Measurements from ENCODE around the gene MAP4K3.

MAP4K3 gene

DNA sequence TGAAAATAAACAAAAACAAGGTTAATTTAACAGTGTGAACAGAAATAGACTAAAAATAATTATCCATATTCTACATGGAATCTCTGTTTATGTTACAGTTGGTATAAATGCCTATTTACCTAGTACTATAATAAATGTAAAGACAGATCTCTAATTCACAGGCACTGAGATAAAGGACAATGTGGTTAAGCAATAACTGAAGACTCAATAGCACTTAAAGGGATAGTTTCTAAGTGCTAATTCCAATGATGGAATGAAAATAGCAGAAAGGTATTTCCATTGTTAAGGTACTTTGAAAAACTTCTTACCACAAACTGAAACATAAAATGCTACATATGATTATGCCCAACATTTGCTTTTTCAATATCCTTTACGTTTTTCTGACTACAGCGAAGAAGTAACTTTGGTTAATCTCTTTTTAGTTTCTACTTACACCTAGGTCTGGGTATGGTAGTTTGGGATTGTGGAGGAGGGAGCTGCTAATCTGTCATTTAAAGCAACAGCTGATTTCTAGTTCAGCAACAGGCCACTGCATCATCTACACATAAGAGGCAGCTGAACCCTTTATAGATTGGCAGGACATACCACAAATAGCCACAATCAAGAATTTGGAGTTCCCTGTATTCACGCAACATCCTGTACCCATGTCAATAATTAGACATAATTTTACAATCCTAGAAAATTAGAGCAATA lies 27.2 kb downstream of the MAP4K3 start:
- no peak overlapping the region for H2BK15ac ChIP-seq (replicated peaks; ENCODE audit: low read depth)
- no peak overlapping the region for H3K56ac ChIP-seq (ENCODE audit: low read length)
- no peak overlapping the region for H3K9ac ChIP-seq (ENCODE audit: low read length)
- DNase-seq = no peak
- peaks cover 20% of the 10 kb centered on the region for H3K4me1 ChIP-seq (ENCODE audit: control insufficient read depth, low read depth, low read length)
- no peak overlapping the region for H3K4me2 ChIP-seq (ENCODE audit: low read length)
- H4K5ac ChIP-seq (ENCODE audit: low read length) = no peak overlapping the region
- no peak overlapping the region for H4K8ac ChIP-seq (ENCODE audit: low read depth, low read length)
- no peak overlapping the region for H3K23ac ChIP-seq (ENCODE audit: low read length)
- no peaks in the 10 kb centered on the region for H3K36me3 ChIP-seq (ENCODE audit: control insufficient read depth, insufficient read depth, low read length)
- H3K4ac ChIP-seq (ENCODE audit: low read depth, low read length) = no peak overlapping the region
- H2BK5ac ChIP-seq (ENCODE audit: low read length) = no peak overlapping the region
- H3K27ac ChIP-seq (ENCODE audit: low read depth, low read length) = peak overlapping the region; percentile 45
- peaks cover 16% of the 10 kb centered on the region for H3K79me1 ChIP-seq (ENCODE audit: low read length)
- no peak overlapping the region for H3K18ac ChIP-seq (ENCODE audit: low read length)
- H3K4me3 ChIP-seq (ENCODE audit: low read length) = no peak overlapping the region
- H2BK120ac ChIP-seq (ENCODE audit: low read depth, low read length) = no peak overlapping the region
- WGBS (ENCODE audit: extremely low coverage, insufficient coverage, low lambda C conversion rate) = no CpG with 5 or more reads among the region's 3 CpGs
- no peaks in the 10 kb centered on the region for H3K27me3 ChIP-seq (ENCODE audit: insufficient read depth, low read length, poor library complexity)
- H2AK5ac ChIP-seq (ENCODE audit: low read length) = no peak overlapping the region
- peaks cover 62% of the 10 kb centered on the region for H3K79me2 ChIP-seq (ENCODE audit: control insufficient read depth, insufficient read depth, low read length)

DNA sequence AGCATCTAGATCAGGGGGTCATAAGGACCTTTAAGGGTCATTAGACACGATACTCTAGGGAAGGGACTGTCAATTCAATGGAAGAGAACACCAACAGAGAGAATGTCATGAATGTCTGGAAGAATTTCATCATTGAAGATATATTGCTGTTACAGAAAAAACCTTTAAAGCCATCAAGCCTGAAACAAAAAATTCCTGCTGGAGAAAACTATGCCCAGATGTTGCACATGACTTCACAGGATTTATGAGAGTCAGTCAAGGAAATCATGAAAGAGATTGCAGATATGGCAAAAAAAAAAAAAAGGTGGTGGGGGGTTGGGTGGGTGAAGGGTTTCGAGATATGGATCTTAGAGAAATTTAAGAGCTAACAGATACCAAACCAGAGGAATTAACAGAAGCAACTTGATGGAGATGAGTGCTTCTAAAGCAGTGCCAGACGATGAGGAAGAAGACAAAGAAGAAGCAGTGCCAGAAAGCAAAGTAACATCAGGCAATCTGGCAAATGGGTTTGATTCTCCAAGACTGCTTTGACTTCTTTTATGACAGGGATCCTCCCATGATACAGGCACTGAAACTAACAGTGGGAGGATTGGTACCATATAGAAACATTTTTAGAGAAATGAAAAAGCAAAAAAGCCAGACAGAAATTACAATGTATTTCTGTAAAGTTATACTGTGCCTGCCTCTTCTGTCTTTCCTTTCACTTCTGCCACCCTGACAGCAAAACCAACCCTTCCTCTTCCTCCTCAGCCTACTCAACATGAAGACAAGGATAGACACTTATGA lies 28.5 kb downstream of the MAP4K3 start:
- no peaks in the 10 kb centered on the region for H3K27me3 ChIP-seq (ENCODE audit: insufficient read depth, low read length, poor library complexity)
- no peak overlapping the region for H4K5ac ChIP-seq (ENCODE audit: low read length)
- H2BK120ac ChIP-seq (ENCODE audit: low read depth, low read length) = no peak overlapping the region
- H3K27ac ChIP-seq (ENCODE audit: low read depth, low read length) = peak overlapping the region; percentile 52
- H2BK15ac ChIP-seq (replicated peaks; ENCODE audit: low read depth) = no peak overlapping the region
- peak overlapping the region; percentile 68 for H3K56ac ChIP-seq (ENCODE audit: low read length)
- no peaks in the 10 kb centered on the region for H3K36me3 ChIP-seq (ENCODE audit: control insufficient read depth, insufficient read depth, low read length)
- DNase-seq = peak; percentile 73
- H3K4me2 ChIP-seq (ENCODE audit: low read length) = no peak overlapping the region
- no peak overlapping the region for H3K18ac ChIP-seq (ENCODE audit: low read length)
- H3K4ac ChIP-seq (ENCODE audit: low read depth, low read length) = no peak overlapping the region
- no peak overlapping the region for H3K23ac ChIP-seq (ENCODE audit: low read length)
- H3K79me2 ChIP-seq (ENCODE audit: control insufficient read depth, insufficient read depth, low read length) = peaks cover 62% of the 10 kb centered on the region
- H3K9ac ChIP-seq (ENCODE audit: low read length) = no peak overlapping the region
- H4K8ac ChIP-seq (ENCODE audit: low read depth, low read length) = no peak overlapping the region
- H3K4me3 ChIP-seq (ENCODE audit: low read length) = no peak overlapping the region
- peaks cover 19% of the 10 kb centered on the region for H3K4me1 ChIP-seq (ENCODE audit: control insufficient read depth, low read depth, low read length)
- peaks cover 17% of the 10 kb centered on the region for H3K79me1 ChIP-seq (ENCODE audit: low read length)
- no peak overlapping the region for H2BK5ac ChIP-seq (ENCODE audit: low read length)
- H2AK5ac ChIP-seq (ENCODE audit: low read length) = no peak overlapping the region
- WGBS (ENCODE audit: extremely low coverage, insufficient coverage, low lambda C conversion rate) = no CpG with 5 or more reads among the region's 3 CpGs

- Histone ChIP-seq H3K9ac (ENCODE audit: low read length) (no peak overlapping the region), H3K23ac (ENCODE audit: low read length) (no peak overlapping the region), H2AK5ac (ENCODE audit: low read length) (no peak overlapping the region), H3K4me1 (ENCODE audit: control insufficient read depth, low read depth, low read length) (peaks cover 18% of the 10 kb centered on the region), H2BK120ac (ENCODE audit: low read depth, low read length) (no peak overlapping the region), H3K27me3 (ENCODE audit: insufficient read depth, low read length, poor library complexity) (no peaks in the 10 kb centered on the region), H4K8ac (ENCODE audit: low read depth, low read length) (no peak overlapping the region), H3K79me1 (ENCODE audit: low read length) (peaks cover 16% of the 10 kb centered on the region), H3K4ac (ENCODE audit: low read depth, low read length) (no peak overlapping the region), H3K27ac (ENCODE audit: low read depth, low read length) (peak overlapping the region; percentile 19), H4K5ac (ENCODE audit: low read length) (no peak overlapping the region), H2BK5ac (ENCODE audit: low read length) (no peak overlapping the region), H3K18ac (ENCODE audit: low read length) (no peak overlapping the region), H3K79me2 (ENCODE audit: control insufficient read depth, insufficient read depth, low read length) (peaks cover 63% of the 10 kb centered on the region), H3K36me3 (ENCODE audit: control insufficient read depth, insufficient read depth, low read length) (no peaks in the 10 kb centered on the region), H2BK15ac (replicated peaks; ENCODE audit: low read depth) (no peak overlapping the region), H3K4me2 (ENCODE audit: low read length) (no peak overlapping the region), H3K4me3 (ENCODE audit: low read length) (no peak overlapping the region), H3K56ac (ENCODE audit: low read length) (no peak overlapping the region)
- WGBS (ENCODE audit: extremely low coverage, insufficient coverage, low lambda C conversion rate) = no CpG with 5 or more reads among the region's 3 CpGs
- no peak for DNase-seq
These were observed 29.4 kb downstream of the MAP4K3 start for GRCh38 chr2:39407516-39408296.

GRCh38 chr2:39405364-39405763 lies 31.7 kb downstream of the MAP4K3 start:
- no peak overlapping the region for H3K9ac ChIP-seq (ENCODE audit: low read length)
- H3K56ac ChIP-seq (ENCODE audit: low read length) = no peak overlapping the region
- H2BK5ac ChIP-seq (ENCODE audit: low read length) = no peak overlapping the region
- no peak overlapping the region for H2AK5ac ChIP-seq (ENCODE audit: low read length)
- H3K4ac ChIP-seq (ENCODE audit: low read depth, low read length) = no peak overlapping the region
- no peaks in the 10 kb centered on the region for H3K27me3 ChIP-seq (ENCODE audit: insufficient read depth, low read length, poor library complexity)
- DNase-seq = no peak
- no peak overlapping the region for H2BK15ac ChIP-seq (replicated peaks; ENCODE audit: low read depth)
- no peak overlapping the region for H2BK120ac ChIP-seq (ENCODE audit: low read depth, low read length)
- H4K5ac ChIP-seq (ENCODE audit: low read length) = no peak overlapping the region
- no peak overlapping the region for H3K23ac ChIP-seq (ENCODE audit: low read length)
- H3K4me2 ChIP-seq (ENCODE audit: low read length) = no peak overlapping the region
- H3K79me2 ChIP-seq (ENCODE audit: control insufficient read depth, insufficient read depth, low read length) = peaks cover 63% of the 10 kb centered on the region
- H3K36me3 ChIP-seq (ENCODE audit: control insufficient read depth, insufficient read depth, low read length) = no peaks in the 10 kb centered on the region
- peaks cover 14% of the 10 kb centered on the region for H3K79me1 ChIP-seq (ENCODE audit: low read length)
- no peak overlapping the region for H3K18ac ChIP-seq (ENCODE audit: low read length)
- no peak overlapping the region for H3K27ac ChIP-seq (ENCODE audit: low read depth, low read length)
- no peak overlapping the region for H4K8ac ChIP-seq (ENCODE audit: low read depth, low read length)
- peaks cover 17% of the 10 kb centered on the region for H3K4me1 ChIP-seq (ENCODE audit: control insufficient read depth, low read depth, low read length)
- WGBS (ENCODE audit: extremely low coverage, insufficient coverage, low lambda C conversion rate) = no CpG with 5 or more reads among the region's 4 CpGs
- H3K4me3 ChIP-seq (ENCODE audit: low read length) = no peak overlapping the region

DNA sequence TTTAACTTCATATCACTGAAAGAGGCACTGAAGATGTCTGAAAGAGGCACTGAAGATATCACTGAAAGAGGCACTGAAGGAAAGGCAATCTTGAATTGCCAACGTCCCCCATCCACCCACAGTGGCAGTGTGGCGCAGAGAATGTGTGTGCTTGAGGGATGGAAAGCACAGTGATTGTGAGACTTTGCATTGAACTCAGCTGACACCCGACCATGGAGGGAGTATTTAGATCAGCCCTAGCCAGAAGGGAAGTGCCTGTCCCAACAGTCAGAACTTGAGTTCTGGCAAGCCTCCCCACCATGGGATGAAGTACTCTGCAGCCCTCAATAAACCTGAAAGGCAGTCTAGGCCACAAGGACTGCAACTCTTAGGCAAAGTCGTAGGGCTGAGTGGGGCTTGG lies 33.8 kb downstream of the MAP4K3 start:
- no peak overlapping the region for H3K27ac ChIP-seq (ENCODE audit: low read depth, low read length)
- H3K36me3 ChIP-seq (ENCODE audit: control insufficient read depth, insufficient read depth, low read length) = no peaks in the 10 kb centered on the region
- H2BK120ac ChIP-seq (ENCODE audit: low read depth, low read length) = no peak overlapping the region
- no peak overlapping the region for H3K9ac ChIP-seq (ENCODE audit: low read length)
- peaks cover 68% of the 10 kb centered on the region for H3K79me2 ChIP-seq (ENCODE audit: control insufficient read depth, insufficient read depth, low read length)
- H2BK15ac ChIP-seq (replicated peaks; ENCODE audit: low read depth) = no peak overlapping the region
- no peak overlapping the region for H2AK5ac ChIP-seq (ENCODE audit: low read length)
- no peak overlapping the region for H3K4me2 ChIP-seq (ENCODE audit: low read length)
- H4K5ac ChIP-seq (ENCODE audit: low read length) = no peak overlapping the region
- H3K27me3 ChIP-seq (ENCODE audit: insufficient read depth, low read length, poor library complexity) = no peaks in the 10 kb centered on the region
- peak; percentile 45 for DNase-seq
- H3K4ac ChIP-seq (ENCODE audit: low read depth, low read length) = no peak overlapping the region
- H3K4me1 ChIP-seq (ENCODE audit: control insufficient read depth, low read depth, low read length) = peaks cover 13% of the 10 kb centered on the region
- no peak overlapping the region for H3K18ac ChIP-seq (ENCODE audit: low read length)
- peak overlapping the region; percentile 44 for H3K56ac ChIP-seq (ENCODE audit: low read length)
- no CpG with 5 or more reads among the region's 4 CpGs for WGBS (ENCODE audit: extremely low coverage, insufficient coverage, low lambda C conversion rate)
- no peak overlapping the region for H2BK5ac ChIP-seq (ENCODE audit: low read length)
- no peak overlapping the region for H3K4me3 ChIP-seq (ENCODE audit: low read length)
- no peak overlapping the region for H4K8ac ChIP-seq (ENCODE audit: low read depth, low read length)
- no peak overlapping the region for H3K23ac ChIP-seq (ENCODE audit: low read length)
- peaks cover 18% of the 10 kb centered on the region for H3K79me1 ChIP-seq (ENCODE audit: low read length)
